A549 (cell line): ENCODE results near the gene TEC. TPM values are rescaled to one million over a fixed set of nuclear protein-coding genes. Genes with fewer than 3 reads are reported as not detected.

Experiments used
- ATAC-seq, 2 experiments: fragments of 200-7000 bp in 1 of 2; fragments of >200 bp in 1 of 2; cut with Nextera tagmentation in 1 of 2; cut with Tn5 transposase in 1 of 2; 3 replicates each; pipeline versions ENCODE4 v1.8.0 to v1.9.1; 2018 to 2020; ENCODE audit warnings: mild to moderate bottlenecking in 1 of 2, moderate library complexity in 1 of 2
- CTCF ChIA-PET: fragments of 300-600 bp; sonication (Branson Sonifier 250); formaldehyde crosslinking; extraction: SDS; loops from one replicate; lab custom pipeline; 2021; ENCODE audit warnings: antibody characterized with exemption, inconsistent platforms; lab: Yijun Ruan, JAX
- POLR2A ChIA-PET: fragments of 350-600 bp; formaldehyde crosslinking; extraction: SDS; loops from one replicate; lab custom pipeline; 2021; ENCODE audit warnings: antibody characterized with exemption, inconsistent platforms; lab: Yijun Ruan, JAX
- DNase-seq, 2 experiments: peaks; one replicate each; pipeline versions ENCODE4 v3.0.0 to v3.0.0-alpha.2; 2011 to 2016; ENCODE audit warnings: low read depth in 1 of 2, low spot score in 1 of 2
- FAIRE-seq: peaks from 2 replicates; lab custom pipeline; 2011; peaks lifted over from hg19 to GRCh38; lab: Jason Lieb, UNC
- H3K27ac ChIP-seq, 2 experiments: fragments of >200 bp; sonication (Bioruptor Twin); formaldehyde crosslinking; 3 replicates each; pipeline ENCODE4 v1.5.1; 2016 to 2017
- H3K4me1 ChIP-seq: fragments of >200 bp; sonication (Bioruptor Twin); formaldehyde crosslinking; 3 replicates; pipeline ENCODE4 v1.6.1; 2016
- H3K4me2 ChIP-seq: fragments of >200 bp; sonication (Bioruptor Twin); formaldehyde crosslinking; 3 replicates; pipeline ENCODE4 v1.6.1; 2016
- H3K4me3 ChIP-seq: fragments of >200 bp; sonication (Bioruptor Twin); formaldehyde crosslinking; 3 replicates; pipeline ENCODE4 v1.5.1; 2016
- H3K9me3 ChIP-seq: fragments of >200 bp; sonication (Bioruptor Twin); formaldehyde crosslinking; 3 replicates; pipeline ENCODE4 v1.6.1; 2016
- CEBPB ChIP-seq, 2 experiments: fragments of >200 bp in 1 of 2; sonication (Bioruptor Twin) in 1 of 2; formaldehyde crosslinking in 1 of 2; IDR thresholded peaks; 2 replicates each; pipeline ENCODE4 v1.6.1; 2012 to 2016
- CHD2 ChIP-seq: fragments of 150-350 bp; IDR thresholded peaks from 2 replicates; pipeline ENCODE4 v1.6.1; 2014; ENCODE audit warnings: low read length; ENCODE audit not compliant: partially characterized antibody
- EHMT2 ChIP-seq: fragments of 200-600 bp; sonication (generic); IDR thresholded peaks from 2 replicates; pipeline ENCODE4 v1.6.1; 2016; ENCODE audit warnings: antibody characterized with exemption, low read depth, mild to moderate bottlenecking, moderate library complexity
- FOSL2 ChIP-seq, 2 experiments: fragments of 450-650 bp in 1 of 2; fragments of >200 bp in 1 of 2; sonication (Bioruptor Twin) in 1 of 2; formaldehyde crosslinking; IDR thresholded peaks; 2 replicates each; pipeline versions ENCODE4 v1.5.0 to v1.6.1; 2016 to 2020; ENCODE audit warnings: mild to moderate bottlenecking in 1 of 2, moderate library complexity in 1 of 2
- HDAC2 ChIP-seq: fragments of 200-600 bp; sonication (generic); IDR thresholded peaks from 2 replicates; pipeline ENCODE4 v1.6.1; 2016
- JUN ChIP-seq, 2 experiments: fragments of >200 bp; sonication (Bioruptor Twin); formaldehyde crosslinking; IDR thresholded peaks; 2 replicates in 1 of 2; 3 replicates in 1 of 2; pipeline ENCODE4 v1.6.1; 2016 to 2017
- NFE2L2 ChIP-seq: fragments of 150-350 bp; conservative IDR thresholded peaks from 2 replicates; pipeline ENCODE4 v1.6.1; 2014; ENCODE audit warnings: low read length
- PHF8 ChIP-seq: fragments of 200-600 bp; sonication (generic); IDR thresholded peaks from 2 replicates; pipeline ENCODE4 v1.6.1; 2016; ENCODE audit warnings: low read depth, mild to moderate bottlenecking, antibody characterized with exemption, moderate library complexity, borderline replicate concordance
- POLR2AphosphoS2 ChIP-seq: conservative IDR thresholded peaks from 2 replicates; pipeline ENCODE4 v1.6.1; 2012; ENCODE audit warnings: low read length, improper control_type of control experiment, inconsistent platforms
- RARB ChIP-seq: fragments of 250-450 bp; sonication (Bioruptor Pico); IDR thresholded peaks from 2 replicates; pipeline ENCODE4 v1.8.0; 2021; ENCODE audit warnings: mild to moderate bottlenecking, moderate library complexity
- RCOR1 ChIP-seq: fragments of 150-350 bp; IDR thresholded peaks from 2 replicates; pipeline ENCODE4 v1.6.1; 2014; ENCODE audit warnings: antibody characterized with exemption, low read length, low read depth
- RNF2 ChIP-seq: fragments of 200-600 bp; sonication (generic); IDR thresholded peaks from 2 replicates; pipeline ENCODE4 v1.6.1; 2016; ENCODE audit warnings: low read depth, mild to moderate bottlenecking, antibody characterized with exemption, moderate library complexity, borderline replicate concordance
- TFCP2L1 ChIP-seq: fragments of 250-450 bp; sonication (Bioruptor Pico); IDR thresholded peaks from 2 replicates; pipeline ENCODE4 v1.5.0; 2021; ENCODE audit warnings: mild to moderate bottlenecking
- ZC3H11A ChIP-seq: fragments of 450-650 bp; IDR thresholded peaks from 2 replicates; pipeline ENCODE4 v1.6.1; 2014; ENCODE audit warnings: antibody characterized with exemption, mild to moderate bottlenecking
- WGBS: methylation state at CpG from one replicate; pipeline ENCODE4 v1.1.6; 2017; ENCODE audit errors: missing lambda C conversion rate; 5-methylcytosine and 5-hydroxymethylcytosine counted together
- polyA plus RNA-seq, 4 experiments: library from polyadenylated mRNA; depleted of rRNA in 3 of 4; stranded (reverse); fragments of >200 nt; fragmentation: RNase III in 1 of 4; extraction: RNeasy Plus Mini Kit Qiagen cat#74134 plus additional on column Dnase treatment in 1 of 4; gene quantifications; 2 replicates in 3 of 4; 3 replicates in 1 of 4; pipeline ENCODE4 v1.2.3, GENCODE V29; 2011 to 2017
- TF ChIP-seq, protein P1 (sequence below): fragments of 250-450 bp; sonication (Bioruptor Pico); IDR thresholded peaks from 2 replicates; pipeline ENCODE4 v1.5.0; 2020; ENCODE audit warnings: low read depth, mild to moderate bottlenecking, moderate library complexity
- TF ChIP-seq, protein P2 (sequence below): IDR thresholded peaks from 2 replicates; pipeline ENCODE4 v1.6.1; 2012
- TF ChIP-seq, protein P3 (sequence below): fragments of 450-650 bp; IDR thresholded peaks from 2 replicates; pipeline ENCODE4 v1.6.1; 2014; ENCODE audit warnings: antibody characterized with exemption
- TF ChIP-seq, protein P4 (sequence below): IDR thresholded peaks from 2 replicates; pipeline ENCODE4 v1.6.1; 2012
- TF ChIP-seq, protein P5 (sequence below): IDR thresholded peaks from 2 replicates; pipeline ENCODE4 v1.6.1; 2012; ENCODE audit warnings: low read depth, borderline replicate concordance

TEC gene
- polyA plus RNA-seq, 2 of the 4 experiments (the other 2 are of a cell fraction), result 1.2 to 1.6 TPM

DNA sequence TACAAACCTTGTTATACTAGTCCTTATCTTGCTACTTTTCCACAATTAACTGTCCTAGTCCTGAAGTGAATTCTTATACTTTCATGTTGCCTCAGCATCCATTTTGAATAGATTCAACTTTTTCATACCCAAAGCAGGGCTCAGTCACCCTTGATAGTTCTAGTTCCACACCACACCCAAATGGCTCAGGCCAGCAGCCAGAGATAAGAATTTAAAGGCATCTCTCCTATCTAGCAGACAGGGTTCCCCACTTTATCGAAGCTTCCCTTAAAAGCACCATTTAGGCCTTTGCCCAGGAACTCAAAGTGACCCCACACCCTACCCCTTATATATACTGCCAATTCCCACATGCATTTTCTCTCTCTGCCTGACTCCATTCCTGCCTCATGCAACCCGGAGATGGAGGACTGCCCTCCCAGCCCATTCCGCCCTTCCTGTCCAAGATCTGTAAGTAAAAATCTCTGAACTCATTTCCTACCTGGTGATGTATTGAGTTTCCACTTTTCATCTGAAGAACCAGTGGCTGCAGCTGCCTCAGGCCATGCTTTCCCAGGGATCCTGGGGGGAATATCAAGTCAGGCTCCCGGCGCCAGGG is 71.9 kb downstream of the TEC start:
- FAIRE-seq (no peak), DNase-seq (no peak), ATAC-seq (no peak)
- Histone ChIP-seq H3K4me2 (no peak overlapping the region), H3K4me3 (no peak overlapping the region), H3K27ac (no peak overlapping the region), H3K4me1 (no peaks in the 10 kb centered on the region), H3K9me3 (no peaks in the 10 kb centered on the region)
- POLR2A ChIA-PET, result no interaction called here
- WGBS, result 88% methylated on average over 4 of the region's 5 CpGs
- CTCF ChIA-PET, result interaction anchor here (1.0 kb wide), 1 partner anchor 10 kb away, joined by 4 read pairs; no protein-coding TSS in a partner anchor
- TF ChIP-seq, protein P1, sequence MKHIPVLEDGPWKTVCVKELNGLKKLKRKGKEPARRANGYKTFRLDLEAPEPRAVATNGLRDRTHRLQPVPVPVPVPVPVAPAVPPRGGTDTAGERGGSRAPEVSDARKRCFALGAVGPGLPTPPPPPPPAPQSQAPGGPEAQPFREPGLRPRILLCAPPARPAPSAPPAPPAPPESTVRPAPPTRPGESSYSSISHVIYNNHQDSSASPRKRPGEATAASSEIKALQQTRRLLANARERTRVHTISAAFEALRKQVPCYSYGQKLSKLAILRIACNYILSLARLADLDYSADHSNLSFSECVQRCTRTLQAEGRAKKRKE (CRISPR knock-in tag), result no peak
- TF ChIP-seq HDAC2 (no peak), TFCP2L1 (CRISPR knock-in tag) (no peak), CEBPB (IDR thresholded peaks at IDR 0.05) (no peak), RCOR1 (no peak), PHF8 (no peak), RNF2 (no peak), EHMT2 (no peak), JUN (IDR thresholded peaks at IDR 0.05) (no peak)
- TF ChIP-seq, protein P2, sequence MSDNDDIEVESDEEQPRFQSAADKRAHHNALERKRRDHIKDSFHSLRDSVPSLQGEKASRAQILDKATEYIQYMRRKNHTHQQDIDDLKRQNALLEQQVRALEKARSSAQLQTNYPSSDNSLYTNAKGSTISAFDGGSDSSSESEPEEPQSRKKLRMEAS, result no peak
- TF ChIP-seq, protein P3, sequence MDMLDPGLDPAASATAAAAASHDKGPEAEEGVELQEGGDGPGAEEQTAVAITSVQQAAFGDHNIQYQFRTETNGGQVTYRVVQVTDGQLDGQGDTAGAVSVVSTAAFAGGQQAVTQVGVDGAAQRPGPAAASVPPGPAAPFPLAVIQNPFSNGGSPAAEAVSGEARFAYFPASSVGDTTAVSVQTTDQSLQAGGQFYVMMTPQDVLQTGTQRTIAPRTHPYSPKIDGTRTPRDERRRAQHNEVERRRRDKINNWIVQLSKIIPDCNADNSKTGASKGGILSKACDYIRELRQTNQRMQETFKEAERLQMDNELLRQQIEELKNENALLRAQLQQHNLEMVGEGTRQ, result no peak

DNA sequence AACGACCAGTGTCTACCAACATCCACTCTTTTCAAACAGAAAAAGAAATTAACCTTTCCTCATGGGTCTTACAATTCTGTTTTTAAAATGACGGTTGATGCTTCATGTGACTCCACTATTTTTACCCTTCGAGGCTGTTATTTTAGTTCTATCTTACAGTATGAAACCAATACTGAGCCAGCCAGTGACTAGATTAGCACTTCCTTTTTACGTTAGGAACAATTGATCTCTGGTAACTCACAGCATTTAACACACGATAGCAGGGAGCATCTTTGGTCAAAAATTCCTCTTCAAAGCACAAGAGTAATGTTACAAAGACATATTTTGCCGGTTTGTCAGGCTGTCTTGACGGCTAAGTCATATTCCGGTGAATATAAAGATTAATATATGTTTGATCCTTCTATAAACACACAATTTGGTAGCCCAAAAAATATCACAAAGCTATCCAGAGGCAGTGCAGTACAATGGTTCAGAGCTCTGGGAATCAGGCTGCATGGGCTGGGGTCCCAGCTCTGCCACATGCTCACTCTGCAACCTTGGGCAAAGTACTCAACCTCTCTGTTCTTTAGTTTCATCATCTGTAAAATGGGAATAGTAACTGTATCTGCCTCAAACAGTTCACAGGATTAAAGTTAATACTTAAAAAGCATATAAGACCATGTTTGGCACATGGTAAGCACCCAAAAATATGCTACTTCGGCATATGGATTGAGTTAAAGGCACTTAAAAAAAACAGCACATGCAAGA is 72.7 kb downstream of the TEC start:
- no peak overlapping the region for H3K4me3 ChIP-seq
- POLR2A ChIA-PET, result no interaction called here
- no peaks in the 10 kb centered on the region for H3K9me3 ChIP-seq
- FAIRE-seq, result no peak
- H3K27ac ChIP-seq, result no peak overlapping the region
- no peak overlapping the region for H3K4me2 ChIP-seq
- CTCF ChIA-PET, result interaction anchor here (1.0 kb wide), 1 partner anchor 9 kb away, joined by 4 read pairs; no protein-coding TSS in a partner anchor
- no peaks in the 10 kb centered on the region for H3K4me1 ChIP-seq
- 82% methylated on average over 9 of the region's 9 CpGs for WGBS
- ATAC-seq, result no peak
- TF ChIP-seq ZC3H11A (no peak), CHD2 (no peak), FOSL2 (IDR thresholded peaks at IDR 0.05) (no peak), FOSL2 (CRISPR knock-in tag; IDR thresholded peaks at IDR 0.05) (no peak), RARB (CRISPR knock-in tag) (no peak), POLR2AphosphoS2 (no peak), NFE2L2 (no peak)
- TF ChIP-seq, protein P4, sequence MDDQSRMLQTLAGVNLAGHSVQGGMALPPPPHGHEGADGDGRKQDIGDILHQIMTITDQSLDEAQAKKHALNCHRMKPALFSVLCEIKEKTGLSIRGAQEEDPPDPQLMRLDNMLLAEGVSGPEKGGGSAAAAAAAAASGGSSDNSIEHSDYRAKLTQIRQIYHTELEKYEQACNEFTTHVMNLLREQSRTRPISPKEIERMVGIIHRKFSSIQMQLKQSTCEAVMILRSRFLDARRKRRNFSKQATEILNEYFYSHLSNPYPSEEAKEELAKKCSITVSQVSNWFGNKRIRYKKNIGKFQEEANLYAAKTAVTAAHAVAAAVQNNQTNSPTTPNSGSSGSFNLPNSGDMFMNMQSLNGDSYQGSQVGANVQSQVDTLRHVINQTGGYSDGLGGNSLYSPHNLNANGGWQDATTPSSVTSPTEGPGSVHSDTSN, result no peak
- TF ChIP-seq, protein P5, sequence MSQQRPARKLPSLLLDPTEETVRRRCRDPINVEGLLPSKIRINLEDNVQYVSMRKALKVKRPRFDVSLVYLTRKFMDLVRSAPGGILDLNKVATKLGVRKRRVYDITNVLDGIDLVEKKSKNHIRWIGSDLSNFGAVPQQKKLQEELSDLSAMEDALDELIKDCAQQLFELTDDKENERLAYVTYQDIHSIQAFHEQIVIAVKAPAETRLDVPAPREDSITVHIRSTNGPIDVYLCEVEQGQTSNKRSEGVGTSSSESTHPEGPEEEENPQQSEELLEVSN, result no peak
- DNase-seq, result no peak
